Chondrocyte (in vitro differentiated cells): Measurements from ENCODE around the gene FOXP1. TPM values are rescaled to one million over a fixed set of nuclear protein-coding genes. Genes with fewer than 3 reads are reported as not detected.

Experiments used
- DNase-seq: peaks from one replicate; pipeline ENCODE4 v3.0.0; 2021; ENCODE audit warnings: mixed read lengths, low spot score
- H3K27ac Mint-ChIP-seq: one replicate; pipeline ENCODE4 v1.8.0; 2021; ENCODE audit warnings: mild to moderate bottlenecking, moderate library complexity, mixed read lengths; ENCODE audit not compliant: unreplicated experiment
- H3K27me3 Mint-ChIP-seq: 2 replicates; pipeline ENCODE4 v1.8.0; 2021; ENCODE audit warnings: low read depth, mixed read lengths
- H3K36me3 Mint-ChIP-seq: 2 replicates; pipeline ENCODE4 v1.8.0; 2021; ENCODE audit warnings: low read depth, mixed read lengths
- H3K4me1 Mint-ChIP-seq: 2 replicates; pipeline ENCODE4 v1.8.0; 2021; ENCODE audit warnings: low read depth, mild to moderate bottlenecking, mixed read lengths
- H3K4me3 Mint-ChIP-seq: one replicate; pipeline ENCODE4 v1.8.0; 2021; ENCODE audit warnings: mild to moderate bottlenecking, moderate library complexity, mixed read lengths; ENCODE audit not compliant: unreplicated experiment
- H3K9me3 Mint-ChIP-seq: 2 replicates; pipeline ENCODE4 v1.8.0; 2021; ENCODE audit warnings: low read depth, mixed read lengths
- CTCF ChIP-seq: fragments of 200-600 bp; sonication (generic); IDR thresholded peaks from 2 replicates; pipeline ENCODE4 v1.5.0; 2021; ENCODE audit warnings: antibody characterized with exemption, mild to moderate bottlenecking, moderate library complexity
- total RNA-seq: library from RNA; stranded (reverse); gene quantifications from 3 replicates; pipeline ENCODE4 v1.2.1, GENCODE V29; 2021

FOXP1 gene
- total RNA-seq, 1 donor from 2014 or later, result 206 TPM

GRCh38 chr3:71304684-71305083 lies 278.8 kb downstream of the FOXP1 start:
- no peaks in the 10 kb centered on the region for H3K27me3 Mint-ChIP-seq
- peak; percentile 89 for TF ChIP-seq CTCF
- no peak for DNase-seq
- peak overlapping the region; percentile 83 for H3K4me3 Mint-ChIP-seq
- H3K4me1 Mint-ChIP-seq, result peaks cover 99% of the 10 kb centered on the region
- peak overlapping the region; percentile 94 for H3K27ac Mint-ChIP-seq
- H3K36me3 Mint-ChIP-seq, result no peaks in the 10 kb centered on the region
- H3K9me3 Mint-ChIP-seq, result no peaks in the 10 kb centered on the region

DNA sequence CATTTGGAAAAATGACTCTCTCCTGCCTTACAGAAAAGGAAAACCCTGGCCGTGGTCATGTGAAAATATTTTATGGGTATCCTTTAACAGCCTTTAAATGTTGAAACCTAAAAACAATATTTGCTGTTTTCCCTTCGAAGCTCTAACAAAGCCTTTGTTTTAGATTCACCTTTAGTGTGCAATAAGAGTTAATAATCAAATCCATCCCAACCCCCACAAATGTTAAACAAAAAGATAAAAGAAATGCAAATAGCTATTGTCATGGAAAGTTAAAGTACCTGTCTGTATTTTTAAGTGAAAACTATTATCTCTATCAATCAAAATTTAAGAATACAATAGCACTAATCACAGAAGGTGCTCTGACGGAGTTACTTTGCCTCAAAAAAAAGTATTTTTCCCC lies 279.3 kb downstream of the FOXP1 start:
- Mint-ChIP-seq H3K9me3 (no peaks in the 10 kb centered on the region), H3K36me3 (no peaks in the 10 kb centered on the region), H3K4me3 (peak overlapping the region; percentile 83), H3K4me1 (peaks cover 97% of the 10 kb centered on the region), H3K27me3 (no peaks in the 10 kb centered on the region), H3K27ac (peak overlapping the region; percentile 94)
- no peak for DNase-seq
- TF ChIP-seq CTCF, result no peak

GRCh38 chr3:71303627-71304200 lies 279.8 kb downstream of the FOXP1 start:
- peaks cover 92% of the 10 kb centered on the region for H3K4me1 Mint-ChIP-seq
- peak overlapping the region; percentile 94 for H3K27ac Mint-ChIP-seq
- peak overlapping the region; percentile 83 for H3K4me3 Mint-ChIP-seq
- no peaks in the 10 kb centered on the region for H3K36me3 Mint-ChIP-seq
- no peak for TF ChIP-seq CTCF
- DNase-seq, result no peak
- no peaks in the 10 kb centered on the region for H3K27me3 Mint-ChIP-seq
- no peaks in the 10 kb centered on the region for H3K9me3 Mint-ChIP-seq

DNA sequence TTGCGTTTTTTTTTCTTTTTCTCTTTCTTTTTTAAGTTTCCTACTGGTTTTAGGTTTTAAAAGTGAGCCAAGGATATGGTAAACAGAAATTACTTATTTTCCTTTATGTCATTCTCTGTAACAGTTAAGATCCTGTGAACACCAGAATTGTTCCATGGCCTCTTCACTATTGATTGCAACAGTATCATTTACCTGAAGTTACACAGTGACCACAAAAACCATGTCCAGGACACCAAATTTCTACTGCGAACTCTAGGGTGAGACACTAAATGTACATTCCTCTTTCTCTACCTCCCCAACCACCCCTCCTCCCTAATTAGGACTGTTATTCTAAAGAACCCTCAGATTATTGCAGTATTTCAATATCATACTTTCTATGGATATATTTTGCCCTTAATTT lies 280.9 kb downstream of the FOXP1 start:
- DNase-seq, result no peak
- Mint-ChIP-seq H3K27me3 (no peaks in the 10 kb centered on the region), H3K4me1 (peaks cover 81% of the 10 kb centered on the region), H3K36me3 (peaks cover 2% of the 10 kb centered on the region), H3K9me3 (no peaks in the 10 kb centered on the region), H3K27ac (peak overlapping the region; percentile 94), H3K4me3 (no peak overlapping the region)
- no peak for TF ChIP-seq CTCF

GRCh38 chr3:71300951-71301393 lies 282.6 kb downstream of the FOXP1 start:
- Mint-ChIP-seq H3K27me3 (no peaks in the 10 kb centered on the region), H3K4me1 (peaks cover 72% of the 10 kb centered on the region), H3K36me3 (peaks cover 7% of the 10 kb centered on the region), H3K27ac (peak overlapping the region; percentile 30), H3K9me3 (no peaks in the 10 kb centered on the region), H3K4me3 (no peak overlapping the region)
- TF ChIP-seq CTCF, result no peak
- DNase-seq, result no peak
